Measurements from ENCODE around the gene AP5S1.
"Not testable (repeated sequence)": the region's sequence is repeated elsewhere in the genome, so short reads cannot be mapped to it uniquely, and the experiment has no call there.

The AP5S1 gene

GRCh38 chr20:3789201-3789600 is 31.1 kb upstream of the AP5S1 start:
- not testable (repeated sequence) for DNase-seq (ENCODE audit: extremely low read depth in 1 of 2, low read depth in 1 of 2)

GRCh38 chr20:3794168-3794567 is 26.2 kb upstream of the AP5S1 start:
- DNase-seq (ENCODE audit: extremely low read depth in 1 of 2, low read depth in 1 of 2): not testable (repeated sequence)

- no peak for DNase-seq (ENCODE audit: extremely low read depth in 1 of 2, low read depth in 1 of 2)
Observed at GRCh38 chr20:3794701-3795420, 25.5 kb upstream of the AP5S1 start.

GRCh38 chr20:3795511-3796468 is 24.6 kb upstream of the AP5S1 start, which contains the start of gene CDC25B:
TSS of gene CDC25B (plus strand) at chr20:3796310. CDS start at chr20:3796532, 222 bp downstream.
- DNase-seq (ENCODE audit: extremely low read depth in 1 of 2, low read depth in 1 of 2): peak; percentile 76 to 89

GRCh38 chr20:3796477-3797225 is 23.7 kb upstream of the AP5S1 start:
- no peak for DNase-seq (ENCODE audit: extremely low read depth in 1 of 2, low read depth in 1 of 2)

- DNase-seq (ENCODE audit: extremely low read depth in 1 of 2, low read depth in 1 of 2): no peak
Observed at GRCh38 chr20:3797226-3797545, 23.2 kb upstream of the AP5S1 start.

GRCh38 chr20:3797592-3798372 is 22.6 kb upstream of the AP5S1 start:
- DNase-seq (ENCODE audit: extremely low read depth in 1 of 2, low read depth in 1 of 2): peak in 1 of 2 donors; percentile 49

- no peak for DNase-seq (ENCODE audit: extremely low read depth in 1 of 2, low read depth in 1 of 2)
Observed at GRCh38 chr20:3798373-3798768, 22.0 kb upstream of the AP5S1 start.

- DNase-seq (ENCODE audit: extremely low read depth in 1 of 2, low read depth in 1 of 2): no peak
Observed at GRCh38 chr20:3798908-3799248, 21.5 kb upstream of the AP5S1 start.

- DNase-seq (ENCODE audit: extremely low read depth in 1 of 2, low read depth in 1 of 2): no peak
Observed at GRCh38 chr20:3800256-3800877, 20.0 kb upstream of the AP5S1 start.

- no peak for DNase-seq (ENCODE audit: extremely low read depth in 1 of 2, low read depth in 1 of 2)
Observed at GRCh38 chr20:3800878-3801260, 19.5 kb upstream of the AP5S1 start.

GRCh38 chr20:3801299-3801698 is 19.0 kb upstream of the AP5S1 start:
- no peak for DNase-seq (ENCODE audit: extremely low read depth in 1 of 2, low read depth in 1 of 2)

- DNase-seq (ENCODE audit: extremely low read depth in 1 of 2, low read depth in 1 of 2): no peak
Observed at GRCh38 chr20:3801846-3802245, 18.5 kb upstream of the AP5S1 start.

- no peak for DNase-seq (ENCODE audit: extremely low read depth in 1 of 2, low read depth in 1 of 2)
Observed at GRCh38 chr20:3802524-3803239, 17.7 kb upstream of the AP5S1 start.

- no peak for DNase-seq (ENCODE audit: extremely low read depth in 1 of 2, low read depth in 1 of 2)
Observed at GRCh38 chr20:3803289-3803688, 17.1 kb upstream of the AP5S1 start.

GRCh38 chr20:3803854-3804253 is 16.5 kb upstream of the AP5S1 start:
- DNase-seq (ENCODE audit: extremely low read depth in 1 of 2, low read depth in 1 of 2): no peak

GRCh38 chr20:3804254-3804751 is 16.0 kb upstream of the AP5S1 start:
- no peak for DNase-seq (ENCODE audit: extremely low read depth in 1 of 2, low read depth in 1 of 2)

- no peak for DNase-seq (ENCODE audit: extremely low read depth in 1 of 2, low read depth in 1 of 2)
Observed at GRCh38 chr20:3804781-3805180, 15.6 kb upstream of the AP5S1 start.

GRCh38 chr20:3808544-3808943 is 11.8 kb upstream of the AP5S1 start:
- no peak for DNase-seq (ENCODE audit: extremely low read depth in 1 of 2, low read depth in 1 of 2)

Data from stimulated activated CD8-positive, alpha-beta memory T cell treated with anti-CD3 and anti-CD28 coated beads, Interleukin-7, amount 100 ng/mL, for 48 hours (primary cell).